ENCODE measurements around the gene LACTBL1. TPM values are rescaled to one million over a fixed set of nuclear protein-coding genes. Genes with fewer than 3 reads are reported as not detected.

LACTBL1 gene
- total RNA-seq, 1 donor from 2014 or later, result not detected

DNA sequence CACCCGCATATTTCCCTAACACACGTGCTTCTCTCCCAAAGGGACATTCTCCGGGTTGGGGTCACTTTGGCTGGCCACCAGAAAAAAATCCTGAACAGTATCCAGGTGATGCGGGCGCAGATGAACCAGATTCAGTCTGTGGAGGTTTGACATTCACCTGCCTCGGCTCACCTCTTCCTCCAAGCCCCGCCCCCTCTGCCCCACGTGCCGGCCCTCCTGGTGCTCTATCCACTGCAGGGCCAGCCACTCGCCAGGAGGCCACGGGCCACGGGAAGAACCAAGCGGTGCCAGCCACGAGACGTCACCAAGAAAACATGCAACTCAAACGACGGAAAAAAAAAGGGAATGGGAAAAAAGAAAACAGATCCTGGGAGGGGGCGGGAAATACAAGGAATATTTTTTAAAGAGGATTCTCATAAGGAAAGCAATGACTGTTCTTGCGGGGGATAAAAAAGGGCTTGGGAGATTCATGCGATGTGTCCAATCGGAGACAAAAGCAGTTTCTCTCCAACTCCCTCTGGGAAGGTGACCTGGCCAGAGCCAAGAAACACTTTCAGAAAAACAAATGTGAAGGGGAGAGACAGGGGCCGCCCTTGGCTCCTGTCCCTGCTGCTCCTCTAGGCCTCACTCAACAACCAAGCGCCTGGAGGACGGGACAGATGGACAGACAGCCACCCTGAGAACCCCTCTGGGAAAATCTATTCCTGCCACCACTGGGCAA is 59.1 kb downstream of the LACTBL1 start:
- TF ChIP-seq, protein P1, sequence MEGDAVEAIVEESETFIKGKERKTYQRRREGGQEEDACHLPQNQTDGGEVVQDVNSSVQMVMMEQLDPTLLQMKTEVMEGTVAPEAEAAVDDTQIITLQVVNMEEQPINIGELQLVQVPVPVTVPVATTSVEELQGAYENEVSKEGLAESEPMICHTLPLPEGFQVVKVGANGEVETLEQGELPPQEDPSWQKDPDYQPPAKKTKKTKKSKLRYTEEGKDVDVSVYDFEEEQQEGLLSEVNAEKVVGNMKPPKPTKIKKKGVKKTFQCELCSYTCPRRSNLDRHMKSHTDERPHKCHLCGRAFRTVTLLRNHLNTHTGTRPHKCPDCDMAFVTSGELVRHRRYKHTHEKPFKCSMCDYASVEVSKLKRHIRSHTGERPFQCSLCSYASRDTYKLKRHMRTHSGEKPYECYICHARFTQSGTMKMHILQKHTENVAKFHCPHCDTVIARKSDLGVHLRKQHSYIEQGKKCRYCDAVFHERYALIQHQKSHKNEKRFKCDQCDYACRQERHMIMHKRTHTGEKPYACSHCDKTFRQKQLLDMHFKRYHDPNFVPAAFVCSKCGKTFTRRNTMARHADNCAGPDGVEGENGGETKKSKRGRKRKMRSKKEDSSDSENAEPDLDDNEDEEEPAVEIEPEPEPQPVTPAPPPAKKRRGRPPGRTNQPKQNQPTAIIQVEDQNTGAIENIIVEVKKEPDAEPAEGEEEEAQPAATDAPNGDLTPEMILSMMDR (IDR thresholded peaks at IDR 0.05; ENCODE audit: unreplicated experiment), result no peak
- no peaks in the 10 kb centered on the region for H3K4me1 Mint-ChIP-seq (ENCODE audit: low read depth)
- H3K4me3 Mint-ChIP-seq (ENCODE audit: low read depth), result no peak overlapping the region
- H3K27me3 Mint-ChIP-seq, result no peaks in the 10 kb centered on the region
- DNase-seq (ENCODE audit: low spot score, unreplicated experiment), result no peak
- peaks cover 12% of the 10 kb centered on the region for H3K36me3 Mint-ChIP-seq (ENCODE audit: insufficient read depth)
- H3K27ac Mint-ChIP-seq, result peak overlapping the region; percentile 36
- H3K9me3 Mint-ChIP-seq (ENCODE audit: low read depth), result no peaks in the 10 kb centered on the region

DNA sequence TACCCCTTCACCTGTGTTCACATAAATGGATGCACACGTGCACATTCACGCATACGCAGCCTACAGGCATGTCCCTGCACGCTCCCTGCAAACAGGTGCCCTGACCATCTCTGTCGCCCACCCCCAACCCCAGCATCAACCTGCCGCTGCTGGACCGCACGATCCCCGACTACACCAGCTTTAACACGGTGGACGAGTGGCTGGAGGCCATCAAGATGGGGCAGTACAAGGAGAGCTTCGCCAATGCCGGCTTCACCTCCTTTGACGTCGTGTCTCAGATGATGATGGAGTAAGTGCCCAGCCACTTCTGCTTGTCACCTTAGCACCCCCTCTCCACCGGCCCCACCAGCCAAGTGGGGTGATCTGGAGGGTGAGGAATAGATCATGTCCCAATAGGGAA is 60.4 kb downstream of the LACTBL1 start:
- H3K27ac Mint-ChIP-seq, result no peak overlapping the region
- no peaks in the 10 kb centered on the region for H3K4me1 Mint-ChIP-seq (ENCODE audit: low read depth)
- DNase-seq (ENCODE audit: low spot score, unreplicated experiment), result no peak
- H3K36me3 Mint-ChIP-seq (ENCODE audit: insufficient read depth), result peaks cover 18% of the 10 kb centered on the region
- no peak overlapping the region for H3K4me3 Mint-ChIP-seq (ENCODE audit: low read depth)
- no peaks in the 10 kb centered on the region for H3K27me3 Mint-ChIP-seq
- TF ChIP-seq, protein P1 (IDR thresholded peaks at IDR 0.05; ENCODE audit: unreplicated experiment), result no peak
- no peaks in the 10 kb centered on the region for H3K9me3 Mint-ChIP-seq (ENCODE audit: low read depth)

DNA sequence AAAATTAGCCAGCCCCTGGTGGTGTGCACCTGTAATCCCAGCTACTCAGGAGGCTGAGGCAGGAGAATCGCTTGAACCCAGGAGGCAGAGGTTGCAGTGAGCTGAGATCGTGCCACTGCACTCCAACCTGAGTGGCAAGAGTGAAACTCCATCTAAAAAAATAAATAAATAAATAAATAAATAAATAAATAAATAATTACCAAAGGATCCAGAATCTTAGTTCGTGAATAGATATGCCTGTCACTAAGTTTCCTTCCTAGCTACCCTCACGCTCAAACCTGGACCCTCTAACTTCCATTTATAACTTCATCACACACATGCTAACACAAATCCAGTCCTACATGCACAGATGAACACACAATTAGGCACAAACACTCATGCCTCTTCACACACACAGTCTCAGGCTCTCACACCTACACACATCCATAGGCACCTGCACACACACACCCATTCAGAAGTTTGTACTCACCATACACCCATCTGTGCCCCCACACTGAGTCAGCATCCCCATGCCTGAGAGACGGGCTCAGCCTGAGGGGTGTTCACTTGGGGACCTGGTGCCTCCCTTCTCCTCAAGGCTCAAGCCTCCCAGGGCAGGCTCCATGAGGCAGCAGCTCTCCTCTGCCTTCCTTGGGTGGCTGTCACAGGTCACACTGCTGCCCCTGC is 61.5 kb downstream of the LACTBL1 start:
- Mint-ChIP-seq H3K4me3 (ENCODE audit: low read depth) (no peak overlapping the region), H3K9me3 (ENCODE audit: low read depth) (no peaks in the 10 kb centered on the region), H3K4me1 (ENCODE audit: low read depth) (no peaks in the 10 kb centered on the region)

DNA sequence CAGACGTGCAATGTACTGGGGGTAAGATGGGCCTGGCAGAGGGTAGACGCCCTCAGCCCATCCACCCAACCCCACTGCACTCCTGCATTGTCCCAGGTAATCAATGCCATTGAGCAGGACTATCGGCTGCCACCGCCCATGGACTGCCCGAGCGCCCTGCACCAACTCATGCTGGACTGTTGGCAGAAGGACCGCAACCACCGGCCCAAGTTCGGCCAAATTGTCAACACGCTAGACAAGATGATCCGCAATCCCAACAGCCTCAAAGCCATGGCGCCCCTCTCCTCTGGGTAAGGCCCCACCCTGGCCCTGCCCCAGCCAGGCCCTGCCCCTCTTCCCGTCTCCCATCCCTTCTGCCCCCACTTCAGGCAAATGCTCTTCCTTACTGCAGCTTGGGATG is 62.4 kb downstream of the LACTBL1 start:
- no peak for DNase-seq (ENCODE audit: low spot score, unreplicated experiment)
- TF ChIP-seq, protein P1 (IDR thresholded peaks at IDR 0.05; ENCODE audit: unreplicated experiment), result no peak
- no peak overlapping the region for H3K27ac Mint-ChIP-seq
- H3K4me3 Mint-ChIP-seq (ENCODE audit: low read depth), result no peak overlapping the region
- no peaks in the 10 kb centered on the region for H3K4me1 Mint-ChIP-seq (ENCODE audit: low read depth)
- no peaks in the 10 kb centered on the region for H3K27me3 Mint-ChIP-seq
- H3K36me3 Mint-ChIP-seq (ENCODE audit: insufficient read depth), result peaks cover 22% of the 10 kb centered on the region
- H3K9me3 Mint-ChIP-seq (ENCODE audit: low read depth), result no peaks in the 10 kb centered on the region

More for the DNA sequence above, 61.5 kb downstream of the LACTBL1 start:
- no peak for DNase-seq (ENCODE audit: low spot score, unreplicated experiment)
- no peaks in the 10 kb centered on the region for H3K27me3 Mint-ChIP-seq
- TF ChIP-seq, protein P1 (IDR thresholded peaks at IDR 0.05; ENCODE audit: unreplicated experiment), result no peak
- H3K36me3 Mint-ChIP-seq (ENCODE audit: insufficient read depth), result peaks cover 22% of the 10 kb centered on the region
- H3K27ac Mint-ChIP-seq, result no peak overlapping the region

DNA sequence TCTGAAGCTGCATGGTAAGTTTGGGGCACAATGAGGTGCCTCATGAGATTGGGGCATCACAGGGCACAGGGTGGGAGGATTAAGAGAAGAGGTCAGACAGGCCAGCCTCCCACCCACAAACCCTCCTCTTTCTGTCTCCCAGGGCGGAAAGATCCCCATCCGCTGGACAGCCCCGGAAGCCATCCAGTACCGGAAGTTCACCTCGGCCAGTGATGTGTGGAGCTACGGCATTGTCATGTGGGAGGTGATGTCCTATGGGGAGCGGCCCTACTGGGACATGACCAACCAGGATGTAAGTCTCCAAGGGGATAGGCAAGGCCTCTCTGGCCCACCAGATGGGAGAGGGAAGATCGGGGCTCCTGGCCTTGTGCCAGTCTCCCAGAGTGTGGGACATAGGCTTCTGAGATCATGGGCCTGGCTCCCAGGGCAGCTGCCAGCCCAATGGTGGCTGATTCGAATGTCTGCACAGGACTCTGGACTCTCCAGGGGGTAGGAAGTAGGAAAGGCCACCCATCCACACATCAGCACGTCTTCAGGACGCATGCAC is 63.7 kb downstream of the LACTBL1 start:
- no peaks in the 10 kb centered on the region for H3K9me3 Mint-ChIP-seq (ENCODE audit: low read depth)
- H3K4me3 Mint-ChIP-seq (ENCODE audit: low read depth), result no peak overlapping the region
- DNase-seq (ENCODE audit: low spot score, unreplicated experiment), result no peak
- H3K36me3 Mint-ChIP-seq (ENCODE audit: insufficient read depth), result peaks cover 18% of the 10 kb centered on the region
- no peaks in the 10 kb centered on the region for H3K27me3 Mint-ChIP-seq
- H3K27ac Mint-ChIP-seq, result no peak overlapping the region
- no peaks in the 10 kb centered on the region for H3K4me1 Mint-ChIP-seq (ENCODE audit: low read depth)
- TF ChIP-seq, protein P1 (IDR thresholded peaks at IDR 0.05; ENCODE audit: unreplicated experiment), result no peak
